ENCODE measurements around the gene ANKRD1. TPM values are rescaled to one million over a fixed set of nuclear protein-coding genes. Genes with fewer than 3 reads are reported as not detected.

Gene ANKRD1
- total RNA-seq, 1 experiment from 2014 or later: 0.11 TPM

DNA sequence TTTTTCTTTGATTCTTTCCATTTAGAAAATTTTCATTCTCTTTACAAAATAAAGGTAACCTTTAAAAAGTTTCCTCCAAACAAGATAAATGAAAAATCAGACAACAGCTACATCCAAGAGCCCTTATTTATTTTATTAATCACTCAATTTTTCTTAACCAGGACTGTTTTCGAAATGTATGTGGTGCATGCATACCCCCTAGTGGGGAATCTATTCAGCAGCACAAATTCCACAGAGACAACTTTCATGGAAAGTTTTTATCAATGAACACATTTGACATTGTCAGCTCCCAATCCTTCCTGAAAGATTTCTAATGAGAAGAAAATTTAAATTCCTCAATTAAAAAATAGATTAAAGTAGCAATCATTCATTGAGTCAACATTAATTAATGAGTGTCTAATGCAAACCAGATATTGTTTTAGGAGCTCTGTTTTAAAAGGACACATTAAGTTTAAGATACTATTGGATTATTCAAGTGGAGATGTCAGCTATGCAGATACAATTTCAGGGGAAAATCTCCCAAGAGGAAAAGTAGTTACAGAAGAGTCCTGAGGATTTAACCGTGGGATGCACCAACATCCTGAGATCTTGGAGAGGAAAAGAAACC lies 57.9 kb downstream of the ANKRD1 start:
- Mint-ChIP-seq H3K9me3 (no peaks in the 10 kb centered on the region), H3K36me3 (ENCODE audit: insufficient read depth in 1 of 3, low read depth in 3 of 3) (no peaks in the 10 kb centered on the region), H3K27me3 (ENCODE audit: low read depth) (peaks cover 13% of the 10 kb centered on the region), H3K4me1 (peaks cover 3 to 23% of the 10 kb centered on the region in 2 experiments), H3K27ac (no peak overlapping the region), H3K4me3 (no peak overlapping the region)
- no peak overlapping the region for H4K91ac ChIP-seq (ENCODE audit: insufficient read length, low read depth, low read length)
- H3K23me2 ChIP-seq (ENCODE audit: insufficient read length, low read depth, low read length, poor library complexity, severe bottlenecking): peaks cover 4% of the 10 kb centered on the region
- TF ChIP-seq, protein P1, sequence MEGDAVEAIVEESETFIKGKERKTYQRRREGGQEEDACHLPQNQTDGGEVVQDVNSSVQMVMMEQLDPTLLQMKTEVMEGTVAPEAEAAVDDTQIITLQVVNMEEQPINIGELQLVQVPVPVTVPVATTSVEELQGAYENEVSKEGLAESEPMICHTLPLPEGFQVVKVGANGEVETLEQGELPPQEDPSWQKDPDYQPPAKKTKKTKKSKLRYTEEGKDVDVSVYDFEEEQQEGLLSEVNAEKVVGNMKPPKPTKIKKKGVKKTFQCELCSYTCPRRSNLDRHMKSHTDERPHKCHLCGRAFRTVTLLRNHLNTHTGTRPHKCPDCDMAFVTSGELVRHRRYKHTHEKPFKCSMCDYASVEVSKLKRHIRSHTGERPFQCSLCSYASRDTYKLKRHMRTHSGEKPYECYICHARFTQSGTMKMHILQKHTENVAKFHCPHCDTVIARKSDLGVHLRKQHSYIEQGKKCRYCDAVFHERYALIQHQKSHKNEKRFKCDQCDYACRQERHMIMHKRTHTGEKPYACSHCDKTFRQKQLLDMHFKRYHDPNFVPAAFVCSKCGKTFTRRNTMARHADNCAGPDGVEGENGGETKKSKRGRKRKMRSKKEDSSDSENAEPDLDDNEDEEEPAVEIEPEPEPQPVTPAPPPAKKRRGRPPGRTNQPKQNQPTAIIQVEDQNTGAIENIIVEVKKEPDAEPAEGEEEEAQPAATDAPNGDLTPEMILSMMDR (conservative IDR thresholded peaks at IDR 0.05): peak; percentile 83
- H3K4ac ChIP-seq (ENCODE audit: low read depth, low read length): no peak overlapping the region
- DNase-seq: no peak
- no peak overlapping the region for H2AFZ ChIP-seq (ENCODE audit: low read length)
- WGBS (ENCODE audit: extremely low coverage, insufficient read length, low lambda C conversion rate): no CpG with 5 or more reads among the region's 2 CpGs
- H3K79me1 ChIP-seq (ENCODE audit: insufficient read depth, low read depth, low read length, poor library complexity, severe bottlenecking): no peaks in the 10 kb centered on the region
- H2AK5ac ChIP-seq (ENCODE audit: insufficient read length, low read length): no peak overlapping the region
- H3K27ac ChIP-seq (ENCODE audit: insufficient read length, low read depth, low read length): no peak overlapping the region
- H2BK120ac ChIP-seq (ENCODE audit: low read depth, low read length, poor library complexity, severe bottlenecking): no peak overlapping the region
- H3K27me3 ChIP-seq (ENCODE audit: insufficient read depth, low read length): peaks cover 3% of the 10 kb centered on the region; the same call in 1 of the 2 replicates
- H3K18ac ChIP-seq (ENCODE audit: insufficient read length, low read depth, low read length): no peak overlapping the region
- H4K8ac ChIP-seq (replicated peaks; ENCODE audit: insufficient read length, low read depth, low read length): no peak overlapping the region
- no peak overlapping the region for H3K9ac ChIP-seq (ENCODE audit: extremely low read depth, insufficient read length, low read length)
- no peak overlapping the region for H2BK15ac ChIP-seq (ENCODE audit: low read depth, low read length)
- no peak overlapping the region for H2BK20ac ChIP-seq (ENCODE audit: low read depth, low read length, poor library complexity, severe bottlenecking)
- H2BK5ac ChIP-seq (ENCODE audit: insufficient read length, low read length): no peak overlapping the region
- H2BK12ac ChIP-seq (ENCODE audit: insufficient read length, low read depth, low read length): no peak overlapping the region
- H3K4me1 ChIP-seq (ENCODE audit: insufficient read depth, low read length): no peaks in the 10 kb centered on the region
- H3K9me3 ChIP-seq (ENCODE audit: control insufficient read depth, low read depth, low read length): no peaks in the 10 kb centered on the region
- no peak overlapping the region for H4K5ac ChIP-seq (ENCODE audit: insufficient read length, low read depth, low read length)
- H3K4me2 ChIP-seq (ENCODE audit: insufficient read depth, insufficient read length, low read length): no peak overlapping the region
- H3K56ac ChIP-seq (ENCODE audit: insufficient read length, low read depth, low read length): no peak overlapping the region
- no peak overlapping the region for H3K14ac ChIP-seq (ENCODE audit: insufficient read depth, low read length)
- H3T11ph ChIP-seq (ENCODE audit: low read length): no peak overlapping the region
- no peaks in the 10 kb centered on the region for H4K20me1 ChIP-seq (ENCODE audit: control insufficient read depth, insufficient read depth, insufficient read length)
- no peak overlapping the region for H3K23ac ChIP-seq (ENCODE audit: insufficient read length, low read depth, low read length)
- H3K79me2 ChIP-seq (ENCODE audit: insufficient read depth, low read length): no peaks in the 10 kb centered on the region

Other genes starting within 250 kb of the ANKRD1 start
- 20.2 and 21.3 TPM in 2 replicates for gene HTR7, start 63.0 kb downstream of the ANKRD1 start, total RNA-seq (2021)
- 70.0 and 77.7 TPM in 2 replicates for gene RPP30, start 49.1 kb downstream of the ANKRD1 start, total RNA-seq (2021)